ENCODE measurements around the gene ZNF648.

DNA sequence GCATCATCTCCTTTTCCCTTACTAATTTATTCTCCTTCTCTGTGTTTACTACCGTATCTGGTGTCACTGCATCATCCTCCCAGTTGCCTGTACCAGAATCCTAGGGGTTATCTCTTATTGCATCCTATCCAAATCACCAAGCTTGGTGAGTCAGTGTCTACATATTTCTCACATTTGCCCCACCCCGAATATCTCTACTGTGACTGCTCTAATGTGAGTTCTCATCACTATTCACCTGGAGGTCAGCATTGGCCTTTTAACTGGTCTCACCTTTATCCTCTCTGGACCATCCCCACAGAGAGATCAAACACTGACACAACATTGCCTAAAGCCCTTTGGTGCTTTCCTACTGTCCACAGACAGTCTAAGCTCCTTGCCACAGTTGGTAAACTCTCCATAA is 45.7 kb upstream of the ZNF648 start:
- TF ChIP-seq, protein P1, sequence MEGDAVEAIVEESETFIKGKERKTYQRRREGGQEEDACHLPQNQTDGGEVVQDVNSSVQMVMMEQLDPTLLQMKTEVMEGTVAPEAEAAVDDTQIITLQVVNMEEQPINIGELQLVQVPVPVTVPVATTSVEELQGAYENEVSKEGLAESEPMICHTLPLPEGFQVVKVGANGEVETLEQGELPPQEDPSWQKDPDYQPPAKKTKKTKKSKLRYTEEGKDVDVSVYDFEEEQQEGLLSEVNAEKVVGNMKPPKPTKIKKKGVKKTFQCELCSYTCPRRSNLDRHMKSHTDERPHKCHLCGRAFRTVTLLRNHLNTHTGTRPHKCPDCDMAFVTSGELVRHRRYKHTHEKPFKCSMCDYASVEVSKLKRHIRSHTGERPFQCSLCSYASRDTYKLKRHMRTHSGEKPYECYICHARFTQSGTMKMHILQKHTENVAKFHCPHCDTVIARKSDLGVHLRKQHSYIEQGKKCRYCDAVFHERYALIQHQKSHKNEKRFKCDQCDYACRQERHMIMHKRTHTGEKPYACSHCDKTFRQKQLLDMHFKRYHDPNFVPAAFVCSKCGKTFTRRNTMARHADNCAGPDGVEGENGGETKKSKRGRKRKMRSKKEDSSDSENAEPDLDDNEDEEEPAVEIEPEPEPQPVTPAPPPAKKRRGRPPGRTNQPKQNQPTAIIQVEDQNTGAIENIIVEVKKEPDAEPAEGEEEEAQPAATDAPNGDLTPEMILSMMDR (IDR thresholded peaks at IDR 0.05): no peak
- no peak for TF ChIP-seq EZH2phosphoT487 (IDR thresholded peaks at IDR 0.05)
